ENCODE results near the gene GDI1. TPM values are rescaled to one million over a fixed set of nuclear protein-coding genes. Genes with fewer than 3 reads are reported as not detected.

Gene GDI1
- total and polyA plus RNA-seq, 9 of the 15 experiments (the other 6 are each of a cell fraction or from before 2014, with no cell fraction given) = 0.97 to 82.6 (median 37.5) TPM

DNA sequence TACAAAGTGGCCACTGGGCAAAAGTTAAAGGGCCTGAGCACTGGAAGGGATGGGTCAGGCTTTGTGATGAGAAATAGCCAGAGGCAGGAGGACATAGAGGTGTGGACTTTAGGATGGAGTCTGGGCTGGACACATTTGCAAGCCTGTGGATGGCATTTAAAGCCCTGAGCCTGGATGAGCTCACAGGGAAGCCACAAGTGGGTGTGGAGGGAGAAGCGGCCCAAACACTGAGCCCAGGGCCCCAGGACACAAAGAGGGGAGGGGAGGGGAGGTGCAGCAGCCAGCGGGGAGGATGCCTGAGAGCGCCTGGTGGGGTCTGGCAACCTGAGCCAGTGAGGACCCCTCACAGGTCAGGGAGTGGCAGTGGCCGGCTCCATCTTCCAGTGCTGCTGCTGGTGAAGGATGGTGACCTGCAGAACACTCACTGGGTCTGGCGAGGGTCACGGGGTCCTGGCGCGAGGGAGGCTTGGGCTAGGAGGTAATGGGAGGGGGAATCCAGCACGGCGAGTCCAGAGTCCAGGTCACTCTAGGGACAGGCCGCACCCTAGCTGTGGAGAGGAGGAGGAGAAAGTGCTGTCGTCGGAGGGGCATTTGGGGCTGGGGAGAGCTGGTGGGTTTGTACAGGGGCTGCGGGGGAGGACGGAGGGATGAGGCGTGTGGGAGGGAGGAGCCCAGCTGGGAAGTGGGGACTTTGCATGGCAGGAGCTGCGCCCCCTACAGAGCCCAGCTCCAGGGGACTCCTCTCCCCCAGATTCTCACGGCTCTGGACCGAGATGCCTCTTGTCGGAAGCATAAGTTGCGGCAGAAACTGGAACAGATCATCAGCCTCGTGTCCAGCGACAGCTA is 35.1 kb downstream of the GDI1 start:
- no peak overlapping the region for H2AFZ ChIP-seq (ENCODE audit: low read depth, low read length)
- no peak for DNase-seq (ENCODE audit: extremely low read depth in 1 of 4, low spot score in 3 of 4)
- BruUV-seq (replicated peaks) = no TSS peak
- peaks cover under 1 to 10% of the 10 kb centered on the region in 2 experiments; a peak in 3 of 5 replicates for H3K4me1 ChIP-seq (replicated peaks in 1 of 2; ENCODE audit: control insufficient read depth in 2 of 2, insufficient read depth in 2 of 2, low read length in 2 of 2)
- no peaks in the 10 kb centered on the region for H3K9me1 ChIP-seq (ENCODE audit: control insufficient read depth, insufficient read depth, low read length)
- H3K9ac ChIP-seq (ENCODE audit: insufficient read depth in 1 of 2, low read depth in 2 of 2, low read length in 2 of 2) = peak overlapping the region in 1 of 2 experiments; percentile 26; a peak in 1 of 4 replicates
- no peaks in the 10 kb centered on the region for H3K9me3 ChIP-seq (replicated peaks; ENCODE audit: control insufficient read depth, insufficient read depth, low read depth, low read length)
- WGBS (ENCODE audit: insufficient coverage, low coverage, missing lambda C conversion rate) = 81% methylated on average over 12 of the region's 23 CpGs
- H3K4me2 ChIP-seq (ENCODE audit: insufficient read depth, low read length) = no peak overlapping the region
- no peak for ATAC-seq
- FAIRE-seq = no peak
- intact Hi-C loops (cut with micrococcal nuclease) (no loop called here), in situ Hi-C loops (cut with MboI) (no loop called here)
- TF ChIP-seq ZNF146 (CRISPR knock-in tag; IDR thresholded peaks at IDR 0.05; ENCODE audit: unreplicated experiment) = no peak
- TF ChIP-seq POLR2G (IDR thresholded peaks at IDR 0.05; ENCODE audit: low read depth, low read length) = peak; percentile 24; the same call in 1 of the 2 replicates
- POLR2A ChIA-PET = interaction anchor here (0.6 to 0.7 kb wide), 2 partner anchors 12 to 71 kb away, joined by 3 to 4 read pairs; no protein-coding TSS in a partner anchor
- H3K36me3 ChIP-seq (ENCODE audit: control insufficient read depth, insufficient read depth, low read length) = peaks cover 51% of the 10 kb centered on the region; the same call in 2 of the 3 replicates
- H3K4me3 ChIP-seq = no peak overlapping the region
- H4K20me1 ChIP-seq (replicated peaks; ENCODE audit: control insufficient read depth, insufficient read depth, low read length) = no peaks in the 10 kb centered on the region
- CTCF ChIA-PET (ENCODE audit: low intra/inter-chr PET ratio) = interaction anchor here (0.7 kb wide), 1 partner anchor 62 kb away, joined by 4 read pairs; no protein-coding TSS in a partner anchor
- no peaks in the 10 kb centered on the region for H3K27me3 ChIP-seq (ENCODE audit: control insufficient read depth in 2 of 2, insufficient read depth in 2 of 2, low read length in 2 of 2)
- H3K27ac ChIP-seq (ENCODE audit: extremely low read depth, low read depth, low read length) = no peak overlapping the region
- no peaks in the 10 kb centered on the region for H3K79me2 ChIP-seq (ENCODE audit: control insufficient read depth, insufficient read depth, low read length)
